Measurements from ENCODE around the gene CDH7. TPM values are rescaled to one million over a fixed set of nuclear protein-coding genes. Genes with fewer than 3 reads are reported as not detected.

Gene CDH7
- total and polyA plus RNA-seq, 9 donors, result under 0.01 to 0.94 (median 0.07) TPM; not detected in 2

- no peaks in the 10 kb centered on the region for H3K27me3 ChIP-seq
- intact Hi-C loops (cut with DNase I), result no loop called here
- H3K4me1 ChIP-seq (ENCODE audit: insufficient read depth), result no peaks in the 10 kb centered on the region
- no peak overlapping the region for H3K4me3 ChIP-seq
- 87 to 93% (median 93%) methylated on average over 4 of the region's 4 CpGs for WGBS, 3 donors
- H3K27ac ChIP-seq, result no peak overlapping the region
- no peaks in the 10 kb centered on the region for H3K36me3 ChIP-seq
- no peak for DNase-seq
- TF ChIP-seq EP300 (IDR thresholded peaks at IDR 0.05), result no peak
- TF ChIP-seq POLR2A (IDR thresholded peaks at IDR 0.05), result no peak
- no peak for TF ChIP-seq CTCF (IDR thresholded peaks at IDR 0.05)
- no peaks in the 10 kb centered on the region for H3K9me3 ChIP-seq
Observed at GRCh38 chr18:65790604-65791003, 39.8 kb downstream of the CDH7 start.

DNA sequence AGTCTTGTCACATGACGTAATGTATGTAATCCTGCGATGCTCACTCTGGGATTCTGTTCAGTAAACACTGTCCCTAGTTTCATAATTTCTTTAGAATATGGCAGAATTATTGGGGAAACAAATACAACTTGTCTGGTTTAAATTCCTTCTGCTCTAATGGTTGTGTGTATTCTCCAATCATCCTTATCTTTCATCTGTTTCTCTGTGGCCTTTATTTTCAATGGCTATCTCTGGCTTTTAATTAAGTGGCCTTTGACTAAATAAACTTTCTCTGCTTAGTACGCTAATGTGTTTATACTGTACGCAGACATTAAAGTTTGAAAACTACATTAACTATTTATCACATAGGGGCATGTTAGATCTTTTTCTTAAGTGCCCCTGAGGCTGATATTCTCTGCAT lies 40.9 kb downstream of the CDH7 start:
- no peak for TF ChIP-seq POLR2A (IDR thresholded peaks at IDR 0.05)
- TF ChIP-seq CTCF (IDR thresholded peaks at IDR 0.05), result no peak
- TF ChIP-seq EP300 (IDR thresholded peaks at IDR 0.05), result no peak
- Histone ChIP-seq H3K27ac (no peak overlapping the region), H3K4me3 (no peak overlapping the region), H3K36me3 (no peaks in the 10 kb centered on the region), H3K9me3 (no peaks in the 10 kb centered on the region), H3K27me3 (no peaks in the 10 kb centered on the region), H3K4me1 (ENCODE audit: insufficient read depth) (no peaks in the 10 kb centered on the region)
- no peak for DNase-seq
- WGBS, 3 donors, result 61 to 81% (median 68%) methylated on average over 4 of the region's 4 CpGs
- intact Hi-C loops (cut with DNase I), result no loop called here

DNA sequence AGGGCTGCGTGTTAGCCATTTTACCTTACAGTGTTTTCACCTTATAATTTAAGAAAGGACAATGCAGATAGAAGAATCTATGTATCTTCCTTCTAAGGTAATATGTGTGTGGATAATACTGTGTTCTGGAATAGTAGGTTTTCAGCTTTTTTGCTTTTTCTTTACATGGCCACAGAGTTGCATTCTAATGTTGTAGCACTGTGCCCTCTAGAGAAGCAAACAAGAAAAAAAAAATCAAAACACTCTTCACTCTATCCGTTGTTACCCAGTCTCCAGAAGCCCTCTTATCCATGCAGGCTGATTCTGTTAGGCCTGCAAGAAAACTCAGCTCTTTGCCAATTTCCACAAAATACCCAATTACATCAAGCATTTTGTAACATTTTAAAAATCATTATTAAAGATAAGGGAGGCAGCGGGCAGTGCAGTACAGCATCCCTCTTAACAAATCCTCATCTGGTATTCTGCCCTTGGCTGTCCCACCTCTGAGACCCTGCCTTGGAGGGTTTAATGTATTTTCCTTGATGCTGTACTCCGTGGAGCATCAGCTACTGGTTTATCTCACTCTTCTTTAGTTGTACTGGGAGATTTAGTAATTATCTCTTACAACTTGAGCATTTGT lies 41.8 kb downstream of the CDH7 start:
- 46 to 57% (median 56%) methylated on average over 4 of the region's 4 CpGs for WGBS, 3 donors
- intact Hi-C loops (cut with DNase I), result no loop called here

GRCh38 chr18:65808759-65809158 lies 57.9 kb downstream of the CDH7 start:
- no peak overlapping the region for H3K27ac ChIP-seq
- H3K36me3 ChIP-seq, result no peaks in the 10 kb centered on the region
- DNase-seq, result no peak
- WGBS, 3 donors, result 73 to 74% (median 74%) methylated on average over 6 of the region's 6 CpGs
- no peak overlapping the region for H3K4me3 ChIP-seq
- TF ChIP-seq CTCF (IDR thresholded peaks at IDR 0.05) (no peak), EP300 (IDR thresholded peaks at IDR 0.05) (no peak), POLR2A (IDR thresholded peaks at IDR 0.05) (no peak)
- no peaks in the 10 kb centered on the region for H3K4me1 ChIP-seq (ENCODE audit: insufficient read depth)
- H3K27me3 ChIP-seq, result no peaks in the 10 kb centered on the region
- no peaks in the 10 kb centered on the region for H3K9me3 ChIP-seq
- intact Hi-C loops (cut with DNase I), result no loop called here

More for the DNA sequence above, 41.8 kb downstream of the CDH7 start:
- H3K27ac ChIP-seq, result no peak overlapping the region
- no peaks in the 10 kb centered on the region for H3K9me3 ChIP-seq
- H3K4me1 ChIP-seq (ENCODE audit: insufficient read depth), result no peaks in the 10 kb centered on the region
- H3K36me3 ChIP-seq, result no peaks in the 10 kb centered on the region
- no peak overlapping the region for H3K4me3 ChIP-seq
- no peaks in the 10 kb centered on the region for H3K27me3 ChIP-seq
- TF ChIP-seq EP300 (IDR thresholded peaks at IDR 0.05), result no peak
- no peak for TF ChIP-seq CTCF (IDR thresholded peaks at IDR 0.05)
- TF ChIP-seq POLR2A (IDR thresholded peaks at IDR 0.05), result no peak
- no peak for DNase-seq
